WTC11 (cell line): ENCODE results near the gene SLC6A1. TPM values are rescaled to one million over a fixed set of nuclear protein-coding genes. Genes with fewer than 3 reads are reported as not detected.

ENCODE experiments used
- ATAC-seq: fragments of 200-7000 bp; cut with Tn5 transposase; 2 replicates; pipeline ENCODE4 v1.10.0; 2021; ENCODE audit warnings: mild to moderate bottlenecking, moderate library complexity
- CTCF ChIA-PET: fragments of 300-600 bp; sonication (Branson Sonifier 250); formaldehyde crosslinking; loops from one replicate; lab custom pipeline; 2021; ENCODE audit warnings: antibody characterized with exemption; lab: Charles Lee
- POLR2A ChIA-PET: fragments of 350-600 bp; sonication (Branson Sonifier 250); formaldehyde crosslinking; loops from one replicate; lab custom pipeline; 2021; ENCODE audit warnings: antibody characterized with exemption; lab: Charles Lee
- DNase-seq: peaks from one replicate; pipeline ENCODE4 v3.0.0; 2021; ENCODE audit warnings: low spot score
- H3K27ac Mint-ChIP-seq: 2 replicates; pipeline ENCODE4 v1.8.0; 2021; ENCODE audit warnings: mixed read lengths
- H3K27me3 Mint-ChIP-seq: 2 replicates; pipeline ENCODE4 v1.8.0; 2021; ENCODE audit warnings: low read depth, mild to moderate bottlenecking, moderate library complexity, mixed read lengths
- H3K36me3 Mint-ChIP-seq: 2 replicates; pipeline ENCODE4 v1.8.0; 2021; ENCODE audit warnings: mixed read lengths
- H3K4me1 Mint-ChIP-seq: 2 replicates; pipeline ENCODE4 v1.8.0; 2022; ENCODE audit warnings: mixed read lengths
- H3K4me3 Mint-ChIP-seq: 2 replicates; pipeline ENCODE4 v1.8.0; 2021; ENCODE audit warnings: mild to moderate bottlenecking, moderate library complexity, mixed read lengths
- H3K9me3 Mint-ChIP-seq: 2 replicates; pipeline ENCODE4 v1.8.0; 2021; ENCODE audit warnings: mixed read lengths
- ATF1 ChIP-seq: sonication (generic); formaldehyde crosslinking; IDR thresholded peaks from 2 replicates; pipeline ENCODE4 v1.8.1; 2023; ENCODE audit warnings: mild to moderate bottlenecking, moderate library complexity, missing genetic modification reagents
- GABPB1 ChIP-seq: sonication (generic); formaldehyde crosslinking; IDR thresholded peaks from 2 replicates; pipeline ENCODE4 v1.8.1; 2023; ENCODE audit warnings: mild to moderate bottlenecking, missing genetic modification reagents
- SP1 ChIP-seq: sonication (generic); formaldehyde crosslinking; conservative IDR thresholded peaks from 2 replicates; pipeline ENCODE4 v1.8.1; 2022; ENCODE audit warnings: missing genetic modification reagents
- TP53 ChIP-seq: sonication (generic); formaldehyde crosslinking; IDR thresholded peaks from 2 replicates; pipeline ENCODE4 v1.8.1; 2023; ENCODE audit warnings: mild to moderate bottlenecking, missing genetic modification reagents
- ZNF423 ChIP-seq: fragments of 250-450 bp; sonication (Bioruptor Pico); IDR thresholded peaks from 2 replicates; pipeline ENCODE4 v2.1.2; 2022; ENCODE audit warnings: mild to moderate bottlenecking, moderate library complexity
- total RNA-seq: library from RNA; stranded (reverse); gene quantifications from 3 replicates; pipeline ENCODE4 v1.2.3, GENCODE V29; 2021
- TF ChIP-seq, protein P1 (sequence below): sonication (generic); formaldehyde crosslinking; IDR thresholded peaks from 2 replicates; pipeline ENCODE4 v1.8.1; 2023; ENCODE audit warnings: mild to moderate bottlenecking, missing genetic modification reagents, borderline replicate concordance
- TF ChIP-seq, protein P2 (sequence below): sonication (generic); formaldehyde crosslinking; IDR thresholded peaks from 2 replicates; pipeline ENCODE4 v1.8.0; 2023; ENCODE audit warnings: missing genetic modification reagents, mild to moderate bottlenecking, borderline replicate concordance
- TF ChIP-seq, protein P3 (sequence below): sonication (generic); formaldehyde crosslinking; IDR thresholded peaks from 2 replicates; pipeline ENCODE4 v1.8.1; 2023; ENCODE audit warnings: mild to moderate bottlenecking, moderate library complexity, missing genetic modification reagents

The SLC6A1 gene
- total RNA-seq, 1 experiment from 2014 or later: 0.72 TPM

DNA sequence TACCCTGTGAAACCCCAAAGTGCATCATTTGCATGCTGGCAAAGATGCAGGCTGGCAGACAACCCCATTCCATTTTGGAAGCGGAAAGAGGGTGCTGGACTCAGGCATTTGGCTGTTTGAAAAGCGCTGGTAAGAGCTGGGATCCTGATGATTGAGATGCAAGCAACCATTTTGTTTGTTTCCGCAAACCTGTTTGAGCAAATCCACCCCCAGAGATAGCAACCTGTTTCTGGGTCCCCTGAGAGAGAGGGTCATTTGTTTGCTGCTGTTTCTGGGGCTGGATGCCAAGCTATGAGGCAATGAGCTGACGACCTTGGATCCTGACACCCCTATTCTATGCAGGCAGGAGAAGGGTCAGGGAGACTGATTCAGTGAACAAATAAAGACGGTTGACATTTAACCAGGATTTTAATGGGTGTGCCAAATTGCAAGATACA, 9.8 kb downstream of the SLC6A1 start (continued):
- TF ChIP-seq, protein P1, sequence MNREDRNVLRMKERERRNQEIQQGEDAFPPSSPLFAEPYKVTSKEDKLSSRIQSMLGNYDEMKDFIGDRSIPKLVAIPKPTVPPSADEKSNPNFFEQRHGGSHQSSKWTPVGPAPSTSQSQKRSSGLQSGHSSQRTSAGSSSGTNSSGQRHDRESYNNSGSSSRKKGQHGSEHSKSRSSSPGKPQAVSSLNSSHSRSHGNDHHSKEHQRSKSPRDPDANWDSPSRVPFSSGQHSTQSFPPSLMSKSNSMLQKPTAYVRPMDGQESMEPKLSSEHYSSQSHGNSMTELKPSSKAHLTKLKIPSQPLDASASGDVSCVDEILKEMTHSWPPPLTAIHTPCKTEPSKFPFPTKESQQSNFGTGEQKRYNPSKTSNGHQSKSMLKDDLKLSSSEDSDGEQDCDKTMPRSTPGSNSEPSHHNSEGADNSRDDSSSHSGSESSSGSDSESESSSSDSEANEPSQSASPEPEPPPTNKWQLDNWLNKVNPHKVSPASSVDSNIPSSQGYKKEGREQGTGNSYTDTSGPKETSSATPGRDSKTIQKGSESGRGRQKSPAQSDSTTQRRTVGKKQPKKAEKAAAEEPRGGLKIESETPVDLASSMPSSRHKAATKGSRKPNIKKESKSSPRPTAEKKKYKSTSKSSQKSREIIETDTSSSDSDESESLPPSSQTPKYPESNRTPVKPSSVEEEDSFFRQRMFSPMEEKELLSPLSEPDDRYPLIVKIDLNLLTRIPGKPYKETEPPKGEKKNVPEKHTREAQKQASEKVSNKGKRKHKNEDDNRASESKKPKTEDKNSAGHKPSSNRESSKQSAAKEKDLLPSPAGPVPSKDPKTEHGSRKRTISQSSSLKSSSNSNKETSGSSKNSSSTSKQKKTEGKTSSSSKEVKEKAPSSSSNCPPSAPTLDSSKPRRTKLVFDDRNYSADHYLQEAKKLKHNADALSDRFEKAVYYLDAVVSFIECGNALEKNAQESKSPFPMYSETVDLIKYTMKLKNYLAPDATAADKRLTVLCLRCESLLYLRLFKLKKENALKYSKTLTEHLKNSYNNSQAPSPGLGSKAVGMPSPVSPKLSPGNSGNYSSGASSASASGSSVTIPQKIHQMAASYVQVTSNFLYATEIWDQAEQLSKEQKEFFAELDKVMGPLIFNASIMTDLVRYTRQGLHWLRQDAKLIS: no peak
- no peak for TF ChIP-seq ZNF423 (CRISPR knock-in tag)
- TF ChIP-seq, all 79 proteins: peak for 0

DNA sequence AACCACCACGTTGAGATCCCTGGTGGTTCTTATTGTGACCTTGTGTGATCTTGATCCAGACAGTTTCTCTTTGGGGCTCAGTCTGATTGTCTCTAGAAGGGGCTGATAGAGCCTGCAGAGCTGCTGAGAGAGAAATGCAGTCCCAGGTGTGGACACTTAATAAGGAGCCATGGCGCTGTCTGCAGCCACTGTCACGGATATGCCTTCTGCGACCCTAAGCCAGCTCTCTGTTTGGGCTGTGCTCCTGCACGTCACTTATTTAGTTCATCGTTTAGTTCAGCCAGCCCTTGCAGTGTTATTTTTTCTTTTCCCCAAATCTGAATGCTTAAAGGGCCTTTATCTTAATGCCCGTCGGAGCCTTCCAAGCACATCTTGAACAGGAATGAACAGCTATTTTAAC, 12.0 kb downstream of the SLC6A1 start:
- ChIA-PET CTCF (interaction anchor here (1.0 kb wide), 1 partner anchor 56 kb away, joined by 4 read pairs; no protein-coding TSS in a partner anchor), POLR2A (no interaction called here)
- ATAC-seq: no peak
- Mint-ChIP-seq H3K9me3 (no peaks in the 10 kb centered on the region), H3K27me3 (peaks cover 2% of the 10 kb centered on the region), H3K36me3 (no peaks in the 10 kb centered on the region), H3K4me3 (no peak overlapping the region), H3K4me1 (peaks cover 14% of the 10 kb centered on the region), H3K27ac (no peak overlapping the region)
- no peak for DNase-seq
- TF ChIP-seq, protein P2, sequence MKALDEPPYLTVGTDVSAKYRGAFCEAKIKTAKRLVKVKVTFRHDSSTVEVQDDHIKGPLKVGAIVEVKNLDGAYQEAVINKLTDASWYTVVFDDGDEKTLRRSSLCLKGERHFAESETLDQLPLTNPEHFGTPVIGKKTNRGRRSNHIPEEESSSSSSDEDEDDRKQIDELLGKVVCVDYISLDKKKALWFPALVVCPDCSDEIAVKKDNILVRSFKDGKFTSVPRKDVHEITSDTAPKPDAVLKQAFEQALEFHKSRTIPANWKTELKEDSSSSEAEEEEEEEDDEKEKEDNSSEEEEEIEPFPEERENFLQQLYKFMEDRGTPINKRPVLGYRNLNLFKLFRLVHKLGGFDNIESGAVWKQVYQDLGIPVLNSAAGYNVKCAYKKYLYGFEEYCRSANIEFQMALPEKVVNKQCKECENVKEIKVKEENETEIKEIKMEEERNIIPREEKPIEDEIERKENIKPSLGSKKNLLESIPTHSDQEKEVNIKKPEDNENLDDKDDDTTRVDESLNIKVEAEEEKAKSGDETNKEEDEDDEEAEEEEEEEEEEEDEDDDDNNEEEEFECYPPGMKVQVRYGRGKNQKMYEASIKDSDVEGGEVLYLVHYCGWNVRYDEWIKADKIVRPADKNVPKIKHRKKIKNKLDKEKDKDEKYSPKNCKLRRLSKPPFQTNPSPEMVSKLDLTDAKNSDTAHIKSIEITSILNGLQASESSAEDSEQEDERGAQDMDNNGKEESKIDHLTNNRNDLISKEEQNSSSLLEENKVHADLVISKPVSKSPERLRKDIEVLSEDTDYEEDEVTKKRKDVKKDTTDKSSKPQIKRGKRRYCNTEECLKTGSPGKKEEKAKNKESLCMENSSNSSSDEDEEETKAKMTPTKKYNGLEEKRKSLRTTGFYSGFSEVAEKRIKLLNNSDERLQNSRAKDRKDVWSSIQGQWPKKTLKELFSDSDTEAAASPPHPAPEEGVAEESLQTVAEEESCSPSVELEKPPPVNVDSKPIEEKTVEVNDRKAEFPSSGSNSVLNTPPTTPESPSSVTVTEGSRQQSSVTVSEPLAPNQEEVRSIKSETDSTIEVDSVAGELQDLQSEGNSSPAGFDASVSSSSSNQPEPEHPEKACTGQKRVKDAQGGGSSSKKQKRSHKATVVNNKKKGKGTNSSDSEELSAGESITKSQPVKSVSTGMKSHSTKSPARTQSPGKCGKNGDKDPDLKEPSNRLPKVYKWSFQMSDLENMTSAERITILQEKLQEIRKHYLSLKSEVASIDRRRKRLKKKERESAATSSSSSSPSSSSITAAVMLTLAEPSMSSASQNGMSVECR (CRISPR knock-in tag): no peak
- TF ChIP-seq, protein P3, sequence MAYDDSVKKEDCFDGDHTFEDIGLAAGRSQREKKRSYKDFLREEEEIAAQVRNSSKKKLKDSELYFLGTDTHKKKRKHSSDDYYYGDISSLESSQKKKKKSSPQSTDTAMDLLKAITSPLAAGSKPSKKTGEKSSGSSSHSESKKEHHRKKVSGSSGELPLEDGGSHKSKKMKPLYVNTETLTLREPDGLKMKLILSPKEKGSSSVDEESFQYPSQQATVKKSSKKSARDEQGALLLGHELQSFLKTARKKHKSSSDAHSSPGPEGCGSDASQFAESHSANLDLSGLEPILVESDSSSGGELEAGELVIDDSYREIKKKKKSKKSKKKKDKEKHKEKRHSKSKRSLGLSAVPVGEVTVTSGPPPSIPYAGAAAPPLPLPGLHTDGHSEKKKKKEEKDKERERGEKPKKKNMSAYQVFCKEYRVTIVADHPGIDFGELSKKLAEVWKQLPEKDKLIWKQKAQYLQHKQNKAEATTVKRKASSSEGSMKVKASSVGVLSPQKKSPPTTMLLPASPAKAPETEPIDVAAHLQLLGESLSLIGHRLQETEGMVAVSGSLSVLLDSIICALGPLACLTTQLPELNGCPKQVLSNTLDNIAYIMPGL: no peak
- no peak for TF ChIP-seq SP1 (CRISPR knock-in tag)
- no peak for TF ChIP-seq GABPB1
- no peak for TF ChIP-seq ATF1 (CRISPR knock-in tag)

DNA sequence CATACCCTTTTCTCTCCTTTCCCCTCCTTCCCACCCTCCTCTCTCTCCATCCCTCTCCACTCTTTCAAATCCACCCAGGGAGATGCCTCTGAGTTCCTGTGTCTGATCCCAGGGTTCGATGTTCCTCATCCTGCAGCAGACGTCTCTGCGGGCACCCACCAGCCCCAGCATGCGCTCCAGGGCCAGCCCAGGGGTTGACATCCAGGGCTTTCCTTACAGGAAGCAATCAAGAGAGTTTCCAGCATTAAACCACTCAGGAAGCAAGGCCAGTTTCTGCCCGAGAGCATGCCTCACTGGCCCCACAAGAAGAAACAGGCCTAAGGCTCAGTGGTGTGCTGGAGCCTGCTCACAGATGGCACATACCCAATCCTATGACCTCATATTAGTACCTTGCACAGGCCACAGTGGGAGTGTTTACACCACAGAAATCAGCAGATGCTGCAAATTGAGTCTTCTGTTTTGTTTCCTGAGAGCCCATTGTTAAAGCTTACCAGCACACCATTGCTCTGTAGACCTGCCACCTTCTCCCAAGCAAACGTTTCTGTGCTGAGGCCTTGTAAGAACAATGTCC, 13.2 kb downstream of the SLC6A1 start:
- no peaks in the 10 kb centered on the region; the same call in none of the 2 replicates for H3K27me3 Mint-ChIP-seq
- POLR2A ChIA-PET: no interaction called here
- H3K4me3 Mint-ChIP-seq: no peak overlapping the region
- no peaks in the 10 kb centered on the region for H3K36me3 Mint-ChIP-seq
- H3K27ac Mint-ChIP-seq: no peak overlapping the region
- TF ChIP-seq TP53 (CRISPR knock-in tag): no peak
- TF ChIP-seq, protein P2 (CRISPR knock-in tag): no peak
- CTCF ChIA-PET: interaction anchor here (0.9 to 2.8 kb wide), 5 partner anchors 12 to 60 kb away, joined by 4 to 27 read pairs (median 21); partner anchors contain the start of gene SLC6A1
- no peak for DNase-seq
- H3K4me1 Mint-ChIP-seq: peaks cover 21% of the 10 kb centered on the region
- no peak for ATAC-seq
- no peaks in the 10 kb centered on the region for H3K9me3 Mint-ChIP-seq
